HEK293 (cell line): ENCODE data around the gene VEPH1.

ENCODE experiments used
- PBX3 ChIP-seq: sonication (generic); formaldehyde crosslinking; IDR thresholded peaks from 2 replicates; pipeline ENCODE4 v1.8.1; 2022; ENCODE audit warnings: mild to moderate bottlenecking, moderate library complexity, missing genetic modification reagents
- ZNF157 ChIP-seq: fragments of 450-650 bp; formaldehyde crosslinking; IDR thresholded peaks from 2 replicates; pipeline ENCODE4 v1.5.1; 2016; ENCODE audit warnings: missing biosample characterization, missing genetic modification characterization
- ZNF202 ChIP-seq: fragments of 450-650 bp; formaldehyde crosslinking; IDR thresholded peaks from 2 replicates; pipeline ENCODE4 v1.5.1; 2016; ENCODE audit warnings: missing biosample characterization, missing genetic modification characterization, borderline replicate concordance
- ZNF24 ChIP-seq: fragments of 450-650 bp; formaldehyde crosslinking; IDR thresholded peaks from 2 replicates; pipeline ENCODE4 v1.5.1; 2016; ENCODE audit warnings: missing biosample characterization, missing genetic modification characterization
- TF ChIP-seq, protein P1 (sequence below): fragments of 450-650 bp; formaldehyde crosslinking; IDR thresholded peaks from 2 replicates; pipeline ENCODE4 v1.5.1; 2016; ENCODE audit warnings: missing biosample characterization, missing genetic modification characterization

GRCh38 chr3:157460253-157460652, 43.0 kb downstream of the VEPH1 start:
- TF ChIP-seq, protein P1, sequence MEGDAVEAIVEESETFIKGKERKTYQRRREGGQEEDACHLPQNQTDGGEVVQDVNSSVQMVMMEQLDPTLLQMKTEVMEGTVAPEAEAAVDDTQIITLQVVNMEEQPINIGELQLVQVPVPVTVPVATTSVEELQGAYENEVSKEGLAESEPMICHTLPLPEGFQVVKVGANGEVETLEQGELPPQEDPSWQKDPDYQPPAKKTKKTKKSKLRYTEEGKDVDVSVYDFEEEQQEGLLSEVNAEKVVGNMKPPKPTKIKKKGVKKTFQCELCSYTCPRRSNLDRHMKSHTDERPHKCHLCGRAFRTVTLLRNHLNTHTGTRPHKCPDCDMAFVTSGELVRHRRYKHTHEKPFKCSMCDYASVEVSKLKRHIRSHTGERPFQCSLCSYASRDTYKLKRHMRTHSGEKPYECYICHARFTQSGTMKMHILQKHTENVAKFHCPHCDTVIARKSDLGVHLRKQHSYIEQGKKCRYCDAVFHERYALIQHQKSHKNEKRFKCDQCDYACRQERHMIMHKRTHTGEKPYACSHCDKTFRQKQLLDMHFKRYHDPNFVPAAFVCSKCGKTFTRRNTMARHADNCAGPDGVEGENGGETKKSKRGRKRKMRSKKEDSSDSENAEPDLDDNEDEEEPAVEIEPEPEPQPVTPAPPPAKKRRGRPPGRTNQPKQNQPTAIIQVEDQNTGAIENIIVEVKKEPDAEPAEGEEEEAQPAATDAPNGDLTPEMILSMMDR (tag by site-specific recombination), result no peak
- TF ChIP-seq ZNF157 (tag by site-specific recombination) (no peak), ZNF202 (no peak), PBX3 (CRISPR knock-in tag) (no peak), ZNF24 (tag by site-specific recombination) (no peak)
